Astrocyte of the cerebellum (primary cell): ENCODE results near the gene MDC1.
A peak's percentile ranks its signal among the peaks of the same experiment; 100 is the strongest.
"Not testable (repeated sequence)": the region's sequence is repeated elsewhere in the genome, so short reads cannot be mapped to it uniquely, and the experiment has no call there.

Source experiments
- DNase-seq: peaks from one replicate; pipeline ENCODE4 v3.0.0-alpha.2; 2011; ENCODE audit warnings: low read depth
- H3K4me3 ChIP-seq: 2 replicates; pipeline ENCODE4 v1.5.1; 2011; ENCODE audit warnings: mild to moderate bottlenecking, low read depth, low read length, moderate library complexity
- in situ Hi-C: cut with HindIII; loops from 2 replicates; pipeline ENCODE4 v1.10.0; 2017; ENCODE audit warnings: low sequenced_read_pairs
- TF ChIP-seq, protein P1 (sequence below): IDR thresholded peaks from 2 replicates; pipeline ENCODE4 v1.5.1; 2012; ENCODE audit warnings: low read length, low read depth, moderate library complexity, mild to moderate bottlenecking; ENCODE audit errors: missing control alignments

MDC1 gene

DNA sequence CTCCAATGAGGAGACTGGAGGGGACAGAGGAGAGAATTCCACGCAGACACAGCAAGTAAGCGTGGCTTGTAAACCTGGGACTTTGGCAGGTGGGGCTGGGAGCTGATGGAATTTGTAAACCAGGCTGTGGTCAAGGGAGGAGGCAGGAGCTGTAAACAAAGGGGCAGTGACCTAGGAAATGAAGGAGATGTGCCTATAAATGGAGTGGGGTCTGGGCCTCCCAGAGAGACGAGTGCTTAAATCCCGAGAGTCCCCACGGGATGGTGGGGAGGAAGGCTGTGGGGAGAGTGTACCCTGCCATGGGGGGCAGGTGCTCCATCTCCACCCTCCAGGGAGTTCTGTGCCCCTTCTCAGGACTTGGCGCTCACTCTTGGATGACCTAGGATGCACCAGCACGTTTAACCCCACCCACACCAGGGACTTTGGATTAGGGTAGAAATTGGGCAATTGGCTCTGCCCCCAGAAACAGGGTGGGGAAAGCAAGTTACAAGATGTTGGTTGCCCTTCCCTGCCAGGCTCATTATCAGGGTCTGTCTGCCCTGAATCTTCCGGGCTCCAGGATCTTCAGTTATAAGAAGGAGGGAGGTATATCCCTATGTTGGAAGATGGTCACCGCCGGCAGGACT, 40.3 kb downstream of the MDC1 start:
- no peak overlapping the region for H3K4me3 ChIP-seq
- TF ChIP-seq, protein P1, sequence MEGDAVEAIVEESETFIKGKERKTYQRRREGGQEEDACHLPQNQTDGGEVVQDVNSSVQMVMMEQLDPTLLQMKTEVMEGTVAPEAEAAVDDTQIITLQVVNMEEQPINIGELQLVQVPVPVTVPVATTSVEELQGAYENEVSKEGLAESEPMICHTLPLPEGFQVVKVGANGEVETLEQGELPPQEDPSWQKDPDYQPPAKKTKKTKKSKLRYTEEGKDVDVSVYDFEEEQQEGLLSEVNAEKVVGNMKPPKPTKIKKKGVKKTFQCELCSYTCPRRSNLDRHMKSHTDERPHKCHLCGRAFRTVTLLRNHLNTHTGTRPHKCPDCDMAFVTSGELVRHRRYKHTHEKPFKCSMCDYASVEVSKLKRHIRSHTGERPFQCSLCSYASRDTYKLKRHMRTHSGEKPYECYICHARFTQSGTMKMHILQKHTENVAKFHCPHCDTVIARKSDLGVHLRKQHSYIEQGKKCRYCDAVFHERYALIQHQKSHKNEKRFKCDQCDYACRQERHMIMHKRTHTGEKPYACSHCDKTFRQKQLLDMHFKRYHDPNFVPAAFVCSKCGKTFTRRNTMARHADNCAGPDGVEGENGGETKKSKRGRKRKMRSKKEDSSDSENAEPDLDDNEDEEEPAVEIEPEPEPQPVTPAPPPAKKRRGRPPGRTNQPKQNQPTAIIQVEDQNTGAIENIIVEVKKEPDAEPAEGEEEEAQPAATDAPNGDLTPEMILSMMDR = no peak
- no peak for DNase-seq
- in situ Hi-C loops = no loop called here

DNA sequence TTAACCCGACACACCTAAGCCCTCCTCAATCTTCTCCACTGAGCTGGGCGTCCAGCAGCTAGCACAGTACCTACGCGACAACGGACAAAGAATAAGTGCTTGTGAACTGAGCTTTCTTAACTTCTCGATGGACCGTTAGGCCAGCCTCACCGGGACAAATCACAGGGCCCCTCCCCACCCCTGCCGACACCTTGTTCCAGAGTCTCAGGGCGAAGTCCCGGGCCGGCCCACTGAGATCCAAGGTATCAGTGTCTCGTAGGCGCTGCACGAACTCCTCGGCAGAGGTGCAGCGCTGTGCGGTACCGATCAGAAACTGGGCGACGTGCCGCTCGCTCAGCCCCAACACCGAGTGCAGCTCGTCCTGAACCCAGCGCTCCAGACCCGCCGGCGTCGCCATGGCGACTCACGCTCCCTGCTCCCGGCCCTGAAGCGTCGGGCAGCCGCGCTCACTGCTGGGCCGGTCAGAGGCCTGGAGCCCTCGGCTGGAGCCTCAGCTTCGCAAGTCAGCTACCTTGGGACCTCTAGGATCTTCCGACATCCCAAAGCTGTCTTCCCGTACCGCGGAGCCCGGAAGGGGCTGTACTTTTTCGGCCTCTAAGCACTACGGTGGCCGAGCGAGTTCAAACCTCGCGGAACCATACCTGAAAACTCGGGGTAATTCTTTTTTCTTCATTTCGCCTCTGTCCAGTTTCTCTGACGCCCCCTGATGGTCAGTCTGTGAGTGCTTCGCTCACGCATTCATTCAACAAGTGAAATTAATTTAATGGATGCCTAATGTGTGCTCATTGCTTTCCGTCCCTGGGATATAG, 44.4 kb downstream of the MDC1 start, which contains the start of gene DHX16:
Gene DHX16 (minus strand): TSS at position 562 of the 809 bp plus-strand sequence. CDS start 165 bp downstream, at position 397.
- H3K4me3 ChIP-seq = peak within 1 kb of the TSS; percentile 93
- TF ChIP-seq, protein P1 = peak; percentile 93
- DNase-seq = peak; percentile 98
- in situ Hi-C loops = no loop called here

DNA sequence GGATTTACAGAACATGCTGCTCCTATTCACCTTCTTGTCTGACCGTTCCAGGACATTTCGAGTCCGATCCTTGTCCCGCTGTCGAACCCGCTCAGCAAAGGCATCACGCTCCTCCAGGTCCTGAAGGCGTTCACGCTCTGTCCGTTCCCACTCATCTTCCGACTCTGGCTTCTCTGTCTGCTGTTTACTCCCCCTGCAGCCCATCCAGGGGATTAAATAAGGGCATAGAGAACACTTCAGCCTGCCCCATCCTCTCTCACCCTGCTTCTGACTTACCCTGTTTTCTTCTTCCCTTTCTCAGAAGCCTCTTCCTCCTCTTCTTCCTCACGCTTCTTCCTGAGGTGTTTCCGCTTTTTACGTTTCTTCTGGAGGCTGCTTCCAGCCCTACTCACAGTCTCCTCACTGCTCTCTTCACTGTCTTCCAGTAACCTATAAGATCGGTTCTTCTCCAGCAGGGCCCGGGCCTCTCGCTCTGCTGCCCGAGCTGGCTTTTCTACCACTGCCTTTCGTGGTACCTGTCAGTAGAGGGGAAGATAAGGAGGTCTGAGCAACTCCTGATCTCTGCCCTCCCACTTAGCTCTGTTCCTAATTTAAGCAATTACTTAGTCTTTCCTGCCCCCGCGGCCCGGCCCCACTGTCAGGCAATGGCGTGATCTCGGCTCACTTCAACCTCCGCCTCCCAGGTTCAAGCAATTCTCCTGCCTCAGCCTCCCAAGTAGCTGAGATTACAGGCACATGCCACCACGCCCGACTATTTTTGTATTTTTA, 46.1 kb downstream of the MDC1 start:
- TF ChIP-seq, protein P1 = peak; percentile 39
- no peak overlapping the region for H3K4me3 ChIP-seq
- in situ Hi-C loops = no loop called here
- DNase-seq = no peak

DNA sequence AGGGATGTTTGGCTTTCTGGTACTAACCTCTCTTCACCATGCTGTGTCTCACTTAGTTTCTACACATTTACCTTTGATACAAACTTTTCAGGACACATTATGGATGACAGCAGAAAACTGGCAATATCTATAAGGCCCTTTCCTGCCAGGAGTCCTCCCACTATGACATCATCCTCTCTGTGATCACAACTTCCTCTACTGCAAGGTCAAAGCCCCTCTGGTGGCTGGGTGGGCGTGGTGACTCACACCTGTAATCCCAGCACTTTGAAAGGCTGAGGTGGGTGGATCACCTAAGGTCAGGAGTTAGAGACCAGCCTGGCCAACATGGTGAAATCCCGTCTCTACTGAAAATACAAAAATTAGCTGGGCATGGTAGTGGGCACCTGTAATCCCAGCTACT, 50.8 kb downstream of the MDC1 start:
- H3K4me3 ChIP-seq, DNase-seq, in situ Hi-C loops: not testable (repeated sequence)

DNA sequence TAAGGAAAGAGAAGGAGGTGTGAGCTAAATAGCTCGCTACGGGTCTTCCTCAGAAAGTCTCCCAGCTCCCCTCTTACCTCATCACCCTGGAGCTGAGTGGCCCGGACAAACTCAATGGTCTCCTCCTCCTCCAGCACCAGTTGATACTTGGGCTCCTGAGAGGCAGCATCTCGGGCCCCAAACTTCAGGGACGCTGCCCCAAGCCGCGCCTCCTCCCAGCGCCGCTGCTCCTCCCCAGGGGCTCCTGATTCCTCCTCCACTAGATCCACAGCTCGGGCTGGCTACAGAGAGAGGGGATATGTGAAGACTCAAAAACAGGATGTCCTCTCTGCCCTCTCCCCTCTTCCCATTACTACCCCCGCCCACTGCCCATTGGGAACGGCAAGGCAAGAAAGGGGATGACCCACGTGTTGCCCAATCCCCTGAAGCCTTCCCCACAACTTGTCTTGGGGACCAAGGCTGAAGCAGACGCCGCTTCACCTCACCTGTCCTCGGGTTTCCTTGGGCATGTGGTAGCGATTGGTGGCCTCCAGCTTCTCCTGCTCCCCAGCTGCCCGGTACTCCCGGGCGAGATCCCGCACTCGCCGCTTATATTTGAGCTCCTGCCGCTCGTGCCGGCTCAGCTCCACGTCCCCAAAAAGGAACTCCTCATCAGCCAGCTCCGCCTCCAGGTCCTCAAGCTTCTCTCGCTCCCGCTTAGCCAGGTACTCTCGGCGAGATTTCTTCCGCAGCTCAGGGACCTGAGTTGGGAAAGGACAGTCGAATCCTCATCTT, 51.9 kb downstream of the MDC1 start:
- no peak for DNase-seq
- in situ Hi-C loops = no loop called here
- H3K4me3 ChIP-seq = no peak overlapping the region
- TF ChIP-seq, protein P1 = no peak

DNA sequence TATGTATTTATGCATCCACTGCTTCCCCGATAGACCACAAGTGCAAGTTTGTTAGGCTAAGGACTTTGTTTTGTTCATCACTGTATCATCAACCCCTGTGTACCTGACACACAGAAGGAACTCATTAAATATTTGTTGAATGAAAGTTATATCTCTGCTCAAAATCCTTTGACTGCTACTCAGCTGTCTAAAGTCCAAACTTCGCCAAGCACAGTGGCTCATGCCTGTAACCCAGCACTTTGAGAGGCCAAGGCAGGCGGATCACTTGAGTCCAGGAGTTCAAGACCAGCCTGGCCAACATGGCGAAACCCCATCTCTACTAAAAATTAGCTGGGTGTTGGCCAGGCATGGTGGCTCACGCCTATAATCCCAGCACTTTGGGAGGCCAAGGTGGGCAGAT, 59.2 kb downstream of the MDC1 start:
- in situ Hi-C loops, H3K4me3 ChIP-seq, DNase-seq: not testable (repeated sequence)

DNA sequence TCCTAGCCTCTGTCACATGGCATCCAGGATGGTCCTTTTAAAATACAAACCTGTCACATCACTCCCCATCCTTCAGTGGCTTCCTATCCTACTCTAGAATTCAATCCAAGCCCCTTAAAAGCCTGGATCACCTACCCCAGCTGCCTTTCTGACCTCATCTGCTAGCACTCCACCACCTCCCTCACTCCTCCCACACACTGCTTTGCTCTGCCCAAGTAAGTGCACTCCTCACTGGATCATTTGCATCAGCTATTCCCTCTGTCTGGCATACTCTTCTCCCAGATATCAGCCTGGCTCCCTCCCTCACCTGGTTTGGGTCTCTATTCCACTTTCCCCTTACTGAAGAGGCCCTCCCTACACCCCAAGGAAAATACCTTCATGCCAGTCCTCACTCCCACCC, 59.6 kb downstream of the MDC1 start:
- DNase-seq = no peak
- no peak overlapping the region for H3K4me3 ChIP-seq
- TF ChIP-seq, protein P1 = no peak
- in situ Hi-C loops = no loop called here
